Activated CD4-positive, alpha-beta T cell treated with anti-CD3 and anti-CD28 coated beads for 36 hours (primary cell): ENCODE data around the gene LSM8. TPM values are rescaled to one million over a fixed set of nuclear protein-coding genes. Genes with fewer than 3 reads are reported as not detected.
"Not testable (repeated sequence)": the region's sequence is repeated elsewhere in the genome, so short reads cannot be mapped to it uniquely, and the experiment has no call there.

Experiments used
- ATAC-seq: fragments of 200-7000 bp; cut with Tn5 transposase; one replicate; pipeline ENCODE4 v1.10.0; 2021; ENCODE audit warnings: mild to moderate bottlenecking, moderate library complexity
- CTCF ChIA-PET: fragments of 350-600 bp; sonication (Branson Sonifier 250); formaldehyde crosslinking; loops from one replicate; lab custom pipeline; 2021; ENCODE audit warnings: antibody characterized with exemption; lab: Charles Lee
- POLR2A ChIA-PET: fragments of 350-600 bp; sonication (Branson Sonifier 250); formaldehyde crosslinking; loops from one replicate; lab custom pipeline; 2021; ENCODE audit warnings: antibody characterized with exemption, inconsistent platforms; lab: Charles Lee
- DNase-seq: peaks from one replicate; pipeline ENCODE4 v3.0.0-alpha.2; 2020
- H3K27ac Mint-ChIP-seq: one replicate; pipeline ENCODE4 v1.8.0; 2021; ENCODE audit warnings: mixed read lengths
- H3K27me3 Mint-ChIP-seq: one replicate; pipeline ENCODE4 v1.8.0; 2021; ENCODE audit warnings: mixed read lengths
- H3K36me3 Mint-ChIP-seq: one replicate; pipeline ENCODE4 v1.8.0; 2021; ENCODE audit warnings: low read depth, mixed read lengths
- H3K4me1 Mint-ChIP-seq: one replicate; pipeline ENCODE4 v1.8.0; 2021; ENCODE audit warnings: mixed read lengths
- H3K4me3 Mint-ChIP-seq: one replicate; pipeline ENCODE4 v1.8.0; 2021; ENCODE audit warnings: mild to moderate bottlenecking, moderate library complexity, mixed read lengths
- H3K9me3 Mint-ChIP-seq: one replicate; pipeline ENCODE4 v1.8.0; 2021; ENCODE audit warnings: low read depth, mixed read lengths
- intact Hi-C, 2 experiments: fragments of 100-400 bp; cut with DNase I in 1 of 2; cut with micrococcal nuclease in 1 of 2; formaldehyde crosslinking; loops; one replicate each; pipeline versions ENCODE4 v1.14.2 to v1.15.1; 2022 to 2024; cut with DNase I, micrococcal nuclease
- total RNA-seq, 2 experiments: library from RNA; stranded (reverse); gene quantifications; one replicate each; pipeline ENCODE4 v1.2.3, GENCODE V29; 2021

LSM8 gene
- total RNA-seq, 2 experiments from 2014 or later: 35.0 to 49.9 TPM

DNA sequence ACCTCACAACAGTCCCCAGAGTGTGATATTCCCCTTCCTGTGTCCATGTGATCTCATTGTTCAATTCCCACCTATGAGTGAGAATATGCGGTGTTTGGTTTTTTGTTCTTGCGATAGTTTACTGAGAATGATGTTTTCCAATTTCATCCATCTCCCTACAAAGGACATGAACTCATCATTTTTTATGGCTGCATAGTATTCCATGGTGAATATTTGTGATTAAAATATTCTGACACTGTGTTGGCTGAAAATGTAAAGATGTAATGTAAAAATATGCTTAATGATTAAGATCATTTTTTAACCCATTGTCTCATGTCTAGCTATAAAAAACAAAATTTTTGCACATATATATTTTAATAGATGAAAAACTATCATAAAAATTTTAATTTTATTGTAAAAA is 56.4 kb downstream of the LSM8 start:
- H3K9me3 Mint-ChIP-seq, CTCF ChIA-PET, H3K27ac Mint-ChIP-seq, POLR2A ChIA-PET, H3K36me3 Mint-ChIP-seq, intact Hi-C loops, ATAC-seq, DNase-seq, H3K4me1 Mint-ChIP-seq, H3K4me3 Mint-ChIP-seq, H3K27me3 Mint-ChIP-seq: not testable (repeated sequence)

Other genes starting within 250 kb of the LSM8 start
- gene ANKRD7, start 40.5 kb downstream of the LSM8 start, total RNA-seq: under 1 TPM in 1 of 2 experiments, not detected in 1; 0.34 TPM